NK-92 (cell line): ENCODE results near the gene FAF2.

Source experiments
- DNase-seq: peaks from one replicate; lab custom pipeline; 2025; ENCODE audit not compliant: unreplicated experiment; lab: John Stamatoyannopoulos, UW

The FAF2 gene

GRCh38 chr5:176500511-176500910, 52.3 kb downstream of the FAF2 start:
- DNase-seq, result no peak

GRCh38 chr5:176501333-176501732, 53.1 kb downstream of the FAF2 start:
- no peak for DNase-seq

- DNase-seq, result no peak
These were observed 55.3 kb downstream of the FAF2 start for GRCh38 chr5:176503496-176503895.

GRCh38 chr5:176507911-176508310, 59.7 kb downstream of the FAF2 start:
- no peak for DNase-seq

- DNase-seq, result no peak
These were observed 60.4 kb downstream of the FAF2 start for GRCh38 chr5:176508603-176509002.

- DNase-seq, result no peak
These were observed 65.6 kb downstream of the FAF2 start for GRCh38 chr5:176513788-176514187.

DNA sequence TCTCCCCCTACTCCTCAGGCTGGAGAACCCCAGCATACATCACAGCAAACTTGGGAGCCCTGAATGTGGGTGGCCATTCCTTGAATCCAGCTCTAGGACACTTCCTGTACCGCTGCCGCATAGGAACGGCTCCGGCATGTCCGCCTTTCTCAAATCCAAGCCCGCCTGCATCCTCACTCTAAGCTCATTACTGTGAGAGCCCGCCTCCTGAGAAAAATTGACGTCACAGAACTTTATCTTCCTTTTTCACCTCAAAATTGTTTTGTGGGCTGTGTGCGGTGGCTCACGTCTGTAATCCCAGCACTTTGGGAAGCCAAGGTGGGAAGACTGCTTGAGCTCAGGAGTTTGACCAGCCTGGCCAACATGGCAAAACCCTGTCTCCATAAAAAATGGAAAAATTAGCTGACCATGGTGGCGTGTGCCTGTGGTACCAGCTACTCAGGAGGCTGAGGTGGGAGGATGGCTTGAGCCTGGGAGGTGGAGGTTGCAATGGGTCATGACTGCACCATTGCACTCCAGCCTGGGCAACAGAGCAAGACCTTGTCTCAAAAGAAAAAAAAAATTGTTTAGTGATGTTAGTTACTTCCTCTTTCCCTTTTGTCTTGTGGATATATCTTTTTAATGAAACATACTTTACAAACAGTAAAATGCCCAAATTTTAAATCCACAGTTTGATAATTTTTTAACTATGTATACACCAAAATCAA, 66.2 kb downstream of the FAF2 start:
- DNase-seq, result no peak

DNA sequence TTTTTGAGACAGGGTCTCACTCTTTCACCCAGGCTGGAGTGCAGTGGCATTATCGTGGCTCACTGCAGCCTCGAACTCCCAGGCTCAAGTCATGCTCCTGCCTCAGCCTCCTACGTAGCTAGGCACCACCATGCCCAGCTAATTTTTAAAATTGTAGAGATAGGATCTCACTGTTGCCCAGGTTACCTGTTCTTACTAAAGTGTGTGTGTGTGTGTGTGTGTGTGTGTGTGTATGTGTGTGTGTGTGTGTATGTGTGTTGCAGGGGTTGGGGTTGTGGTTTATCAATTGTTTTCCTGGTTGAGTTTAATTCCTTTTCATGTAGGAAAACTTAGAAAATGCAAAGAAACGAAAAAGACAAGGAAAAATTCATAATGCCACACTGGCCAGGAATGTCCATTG, 67.2 kb downstream of the FAF2 start:
- no peak for DNase-seq

GRCh38 chr5:176517053-176517661, 69.0 kb downstream of the FAF2 start:
- DNase-seq, result no peak

DNA sequence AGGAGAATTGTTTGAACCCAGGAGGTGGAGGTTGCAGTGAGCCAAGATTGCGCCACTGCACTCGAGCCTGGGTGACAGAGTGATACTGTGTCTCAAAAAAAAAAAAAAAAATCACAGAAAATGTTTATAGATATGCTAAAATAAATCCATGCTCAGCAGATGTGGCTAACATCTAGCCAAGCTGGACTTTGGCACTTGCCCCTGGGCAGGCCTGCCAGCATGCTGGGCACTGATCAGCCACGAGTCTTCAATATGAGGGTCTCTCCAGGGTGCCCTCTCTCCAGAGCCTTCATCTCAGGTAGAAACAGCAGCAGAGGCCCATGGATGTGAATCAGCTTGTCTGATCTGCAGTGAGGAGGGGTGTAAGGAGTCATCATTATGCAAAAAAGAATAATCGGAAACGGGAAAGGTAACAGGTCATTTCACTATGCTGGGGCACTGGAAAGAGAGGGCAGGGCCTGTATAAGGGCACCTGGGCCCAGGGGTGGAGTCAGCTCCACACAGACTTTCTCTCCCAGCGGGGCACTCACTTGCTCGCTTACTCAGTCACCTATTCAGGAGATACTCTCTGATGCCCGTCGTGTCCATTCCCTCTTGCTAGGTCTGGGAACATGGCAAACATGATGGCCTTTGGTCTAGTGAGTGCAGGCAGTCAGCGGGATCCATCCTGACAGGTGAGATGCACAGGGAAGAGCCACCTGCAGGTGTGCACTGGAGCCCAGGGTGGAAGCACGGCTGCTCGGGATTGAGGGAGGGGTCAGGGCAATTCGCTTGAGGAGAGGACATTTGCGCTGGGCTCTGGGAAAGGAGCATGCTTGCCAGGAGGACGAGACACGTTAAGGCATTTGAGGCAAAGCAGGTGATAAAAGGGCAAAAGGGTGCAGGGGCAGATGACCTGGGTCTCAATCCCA, 71.9 kb downstream of the FAF2 start:
- DNase-seq, result no peak

GRCh38 chr5:176521286-176521685, 73.1 kb downstream of the FAF2 start:
- no peak for DNase-seq

GRCh38 chr5:176521699-176522263, 73.6 kb downstream of the FAF2 start:
- DNase-seq, result no peak

- DNase-seq, result no peak
These were observed 76.0 kb downstream of the FAF2 start for GRCh38 chr5:176524138-176524537.

GRCh38 chr5:176524987-176525386, 76.8 kb downstream of the FAF2 start:
- DNase-seq, result no peak

DNA sequence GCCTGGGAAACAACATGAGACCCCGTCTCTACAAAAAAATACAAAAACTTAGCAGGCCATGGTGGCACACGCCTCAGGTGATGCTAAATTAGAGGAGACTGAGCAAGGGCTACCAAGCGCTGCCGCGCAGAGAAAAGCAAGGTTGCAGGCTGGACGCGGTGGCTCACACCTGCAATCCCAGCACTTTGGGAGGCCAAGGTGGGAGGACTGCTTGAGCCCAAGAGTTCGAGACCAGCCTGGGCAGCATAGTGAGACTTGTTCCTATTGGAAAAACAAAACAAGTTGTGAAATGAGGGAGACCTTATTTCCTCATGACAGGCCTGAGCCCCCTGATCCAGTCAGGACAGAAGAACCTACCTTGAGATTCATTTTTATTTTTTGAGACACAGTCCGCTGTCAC, 77.5 kb downstream of the FAF2 start:
- no peak for DNase-seq

DNA sequence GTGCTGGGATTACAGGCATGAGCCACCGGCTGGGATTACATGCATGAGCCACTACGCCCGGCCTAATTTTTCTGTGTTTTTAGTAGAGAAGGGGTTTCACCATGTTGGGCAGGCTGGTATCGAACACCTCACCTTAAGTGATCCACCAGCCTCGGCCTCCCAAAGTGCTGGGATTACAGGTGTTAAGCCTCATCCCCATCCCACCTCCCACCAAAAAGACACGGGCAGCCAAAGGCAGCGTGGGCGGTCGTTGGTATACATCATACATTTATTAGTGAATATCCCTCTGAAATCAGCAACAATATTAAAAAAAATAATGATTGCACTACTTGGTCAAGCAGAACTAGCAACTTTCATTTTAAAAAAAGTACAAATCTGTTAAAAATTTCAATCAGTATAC, 78.3 kb downstream of the FAF2 start:
- no peak for DNase-seq

- no peak for DNase-seq
These were observed 79.3 kb downstream of the FAF2 start for GRCh38 chr5:176527246-176528222.

DNA sequence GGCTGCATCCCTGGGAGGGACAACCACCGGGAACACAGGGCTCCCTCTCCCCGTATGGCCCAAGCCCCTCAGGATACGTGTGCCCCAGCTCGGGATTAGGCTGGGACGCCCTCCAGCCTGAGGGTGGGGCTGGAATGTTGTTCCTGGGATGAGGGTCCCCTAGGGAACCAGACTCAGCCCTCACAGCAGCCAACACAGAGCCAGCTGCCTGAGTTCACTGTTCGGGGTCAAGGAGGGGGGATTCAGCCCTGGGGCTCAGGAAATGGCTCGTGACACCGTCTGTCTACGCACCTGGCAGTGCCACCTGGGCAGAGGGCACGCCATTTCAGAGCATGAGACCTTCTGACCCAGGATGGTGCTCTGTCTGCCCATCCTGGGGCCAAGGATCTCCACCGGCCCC, 80.1 kb downstream of the FAF2 start:
- DNase-seq, result no peak

- DNase-seq, result no peak
These were observed 80.6 kb downstream of the FAF2 start for GRCh38 chr5:176528761-176529115.

DNA sequence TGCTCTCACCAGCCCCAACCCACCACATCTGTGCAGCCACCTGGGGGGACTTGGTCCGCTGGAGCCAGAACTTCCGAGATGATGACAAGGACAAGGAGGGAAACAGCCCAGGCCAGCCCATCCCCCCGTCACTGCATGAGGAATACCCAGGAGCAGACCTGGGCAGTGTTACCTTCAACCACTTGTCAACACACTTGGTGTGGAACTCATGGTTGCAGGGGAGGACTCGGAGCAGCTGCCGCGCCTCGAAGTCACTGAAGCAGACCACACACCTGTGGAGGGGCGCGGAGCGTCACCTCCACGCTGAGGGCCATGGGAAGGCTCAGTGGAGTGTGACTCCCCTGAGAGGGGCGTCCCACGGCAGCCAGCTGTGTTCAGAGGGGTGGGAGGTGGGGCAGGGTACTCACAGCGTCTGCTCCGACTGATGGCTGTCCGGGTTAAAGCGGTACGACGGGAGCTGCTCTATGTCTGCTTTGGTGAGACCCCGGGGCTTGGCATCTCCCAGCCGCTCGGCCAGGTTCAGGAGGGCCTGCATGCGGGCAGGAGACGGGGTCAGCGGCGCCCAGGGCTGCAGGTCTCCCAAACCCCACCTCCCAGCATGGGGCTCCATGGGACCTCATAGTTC, 81.0 kb downstream of the FAF2 start:
- DNase-seq, result no peak
